Astrocyte of the cerebellum (primary cell): Measurements from ENCODE around the gene RFX1.

ENCODE experiments used
- DNase-seq: peaks from one replicate; pipeline ENCODE4 v3.0.0-alpha.2; 2011; ENCODE audit warnings: low read depth
- H3K4me3 ChIP-seq: 2 replicates; pipeline ENCODE4 v1.5.1; 2011; ENCODE audit warnings: mild to moderate bottlenecking, low read depth, low read length, moderate library complexity
- CTCF ChIP-seq: IDR thresholded peaks from 2 replicates; pipeline ENCODE4 v1.5.1; 2012; ENCODE audit warnings: low read length, low read depth, moderate library complexity, mild to moderate bottlenecking; ENCODE audit errors: missing control alignments
- in situ Hi-C: cut with HindIII; loops from 2 replicates; pipeline ENCODE4 v1.10.0; 2017; ENCODE audit warnings: low sequenced_read_pairs

The RFX1 gene

GRCh38 chr19:13935765-13936510, 70.2 kb downstream of the RFX1 start:
- no peak for DNase-seq
- no peak for TF ChIP-seq CTCF
- in situ Hi-C loops, result no loop called here
- no peak overlapping the region for H3K4me3 ChIP-seq

- in situ Hi-C loops, result no loop called here
- TF ChIP-seq CTCF, result no peak
Measured at GRCh38 chr19:13934785-13935109, 71.4 kb downstream of the RFX1 start.

GRCh38 chr19:13932911-13933393, 73.2 kb downstream of the RFX1 start:
- in situ Hi-C loops, result no loop called here
- no peak overlapping the region for H3K4me3 ChIP-seq
- no peak for TF ChIP-seq CTCF
- no peak for DNase-seq

More at GRCh38 chr19:13934785-13935109, 71.4 kb downstream of the RFX1 start:
- no peak overlapping the region for H3K4me3 ChIP-seq
- no peak for DNase-seq

- TF ChIP-seq CTCF, result no peak
- no peak overlapping the region for H3K4me3 ChIP-seq
- in situ Hi-C loops, result no loop called here
- DNase-seq, result no peak
Measured at GRCh38 chr19:13932149-13932637, 73.9 kb downstream of the RFX1 start.

GRCh38 chr19:13931391-13932148, 74.5 kb downstream of the RFX1 start:
- no peak for TF ChIP-seq CTCF
- in situ Hi-C loops, result no loop called here
- no peak for DNase-seq
- no peak overlapping the region for H3K4me3 ChIP-seq

- in situ Hi-C loops, result no loop called here
- DNase-seq, result no peak
- no peak for TF ChIP-seq CTCF
- H3K4me3 ChIP-seq, result no peak overlapping the region
Measured at GRCh38 chr19:13930402-13930801, 75.7 kb downstream of the RFX1 start.
